Heart right ventricle (tissue), 16 donors: ENCODE measurements around the gene ABHD17A. TPM values are rescaled to one million over a fixed set of nuclear protein-coding genes. Genes with fewer than 3 reads are reported as not detected.

Experiments used
- ATAC-seq, 8 donors: fragments of 200-7000 bp; cut with Tn5 transposase; one replicate each; pipeline ENCODE4 v1.9.1; 2020; ENCODE audit warnings: mild to moderate bottlenecking in 8 of 8, moderate library complexity in 8 of 8, moderate number of reproducible peaks in 1 of 8
- DNase-seq, 2 donors: peaks; one replicate each; pipeline ENCODE4 v3.0.0-alpha.2; 2020
- H3K27ac ChIP-seq, 10 donors: fragments of 200-600 bp; sonication (generic) in 2 of 10; one replicate each; pipeline versions ENCODE4 v1.5.0 to v1.8.0; 2020 to 2022; ENCODE audit warnings: mild to moderate bottlenecking in 3 of 10
- H3K27me3 ChIP-seq, 7 donors: fragments of 200-600 bp; one replicate each; pipeline ENCODE4 v1.8.0; 2021 to 2022; ENCODE audit warnings: mild to moderate bottlenecking in 2 of 7
- H3K36me3 ChIP-seq, 9 donors: fragments of 200-600 bp; sonication (generic) in 1 of 9; one replicate each; pipeline versions ENCODE4 v1.5.0 to v1.8.0; 2020 to 2022; ENCODE audit warnings: mild to moderate bottlenecking in 2 of 9
- H3K4me1 ChIP-seq, 9 donors: fragments of 200-600 bp; sonication (generic) in 1 of 9; one replicate each; pipeline versions ENCODE4 v1.5.0 to v1.8.0; 2020 to 2022; ENCODE audit warnings: mild to moderate bottlenecking in 4 of 9
- H3K4me3 ChIP-seq, 10 donors: fragments of 200-600 bp; sonication (generic) in 2 of 10; one replicate each; pipeline versions ENCODE4 v1.5.0 to v1.8.0; 2020 to 2022; ENCODE audit warnings: mild to moderate bottlenecking in 7 of 10, moderate library complexity in 2 of 10
- H3K9me3 ChIP-seq, 11 donors: fragments of 200-600 bp in 10 of 11; sonication (generic) in 2 of 11; one replicate each; pipeline versions ENCODE4 v1.5.0 to v1.8.0; 2013 to 2022; ENCODE audit warnings: mild to moderate bottlenecking in 2 of 11, control low read depth in 1 of 11, moderate library complexity in 1 of 11
- WGBS, 2 donors: extraction: QIAGEN DNeasy Blood & Tissue Kit; methylation state at CpG; one replicate each; pipeline ENCODE4 v1.1.7; 2013; ENCODE audit warnings: inconsistent platforms in 1 of 2; 5-methylcytosine and 5-hydroxymethylcytosine counted together
- intact Hi-C, 10 donors: fragments of 100-400 bp; cut with DNase I; formaldehyde crosslinking; loops; one replicate each; pipeline versions ENCODE4 v1.11.1 to v1.14.2; 2022
- polyA plus RNA-seq, 2 donors: library from polyadenylated mRNA; stranded (reverse); fragments of 200-250 nt; gene quantifications; one replicate each; pipeline ENCODE4 v1.2.3, GENCODE V29; 2013
- total RNA-seq, 10 donors: library from RNA; stranded (reverse); fragmentation: NEBNext Ultra II Directional in 3 of 10; extraction: Animal tissue kit (Norgen Biotek cat#: 25700) in 3 of 10; gene quantifications; one replicate each; pipeline versions ENCODE4 v1.2.1 to v1.2.4, GENCODE V29; 2021 to 2023
- TF ChIP-seq, protein P1 (sequence below), 9 donors: fragments of 200-600 bp; sonication (generic) in 2 of 9; IDR thresholded peaks; one replicate each; pipeline versions ENCODE4 v1.5.0 to v1.8.0; 2021 to 2022; ENCODE audit warnings: antibody characterized with exemption in 9 of 9, mild to moderate bottlenecking in 5 of 9, moderate library complexity in 1 of 9
- donor health status: Arrhythmogenic right ventricular cardiomyopathy.
- donor health status: ischemic (EF 13 %, LVEDD 7.1; RV severe dilation, severe dysfunction).
- donor health status: healthy with polysubstance abuse.
- donor health status: DM: no; HTN: yes; CAD: no.
- donor health status: DM: no; HTN: no; CAD: no.
- donor health status: ischemic (EF 25% LVEDD 6.9; RV normal size, moderate dysfunction).
- donor health status: ischemic (EF 25% LVEDD 5.7; RV mildly dilated, moderate dysfunction).
- donor health status: healthy.
- donor health status: DM: yes; HTN: yes; CAD: no.
- donor health status: Ischemic cardiomyopathy.
- donor health status: ischemic (EF 35%, LVEDD 5.7; RV mildly dilated, moderate dysfunction).
- donor health status: nonischemic (EF 11% LVEDD 7.7; RV severe dilation, severe dysfunction).
- donor health status: DM: yes; HTN: yes; CAD: no.
- donor health status: PGD.
- donor health status: ischemic (EF 29% LVEDD 5.4; RV normal size, mild dysfunction).
- donor health status: nonischemic (EF 23%, LVEDD 6.1; RV moderate dilation, normal function).

The ABHD17A gene
- total and polyA plus RNA-seq, 12 donors, result 45.1 to 185 (median 57.7) TPM

DNA sequence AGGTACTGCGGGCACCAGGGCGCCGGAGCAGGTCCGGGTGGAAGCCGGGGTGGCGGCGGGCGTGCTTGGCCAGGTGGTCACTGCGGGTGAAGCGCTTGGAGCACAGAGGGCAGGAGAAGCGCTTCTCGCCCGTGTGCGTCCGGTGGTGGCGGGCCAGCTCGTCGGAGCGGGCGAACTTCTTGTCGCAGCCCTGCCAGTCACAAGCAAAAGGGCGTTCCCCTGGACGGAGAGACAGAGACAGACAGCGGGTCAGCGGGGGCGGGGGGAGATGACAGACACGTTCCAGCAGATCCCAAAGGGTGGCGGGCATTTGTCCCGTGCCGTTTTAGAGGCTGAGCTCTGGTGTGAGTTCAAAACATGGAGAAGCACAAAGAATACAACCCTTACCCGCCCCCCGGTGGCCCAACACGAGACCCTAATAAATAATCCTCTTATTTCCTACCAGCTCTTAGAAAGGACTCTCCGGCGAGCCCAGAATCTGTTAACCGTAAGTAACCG lies 30.7 kb downstream of the ABHD17A start:
- ATAC-seq (peak in 3 of 8 donors; percentile 2 to 21 (median 3)), DNase-seq (peak; percentile 62 to 64)
- no peaks in the 10 kb centered on the region for H3K27me3 ChIP-seq
- 63 to 66% methylated on average over 37 of the region's 37 CpGs for WGBS, 2 donors
- no peaks in the 10 kb centered on the region for H3K9me3 ChIP-seq
- peak overlapping the region in 8 of 10 donors; percentile 16 to 67 (median 58) for H3K4me3 ChIP-seq
- intact Hi-C loops, result no loop called here
- TF ChIP-seq, protein P1, sequence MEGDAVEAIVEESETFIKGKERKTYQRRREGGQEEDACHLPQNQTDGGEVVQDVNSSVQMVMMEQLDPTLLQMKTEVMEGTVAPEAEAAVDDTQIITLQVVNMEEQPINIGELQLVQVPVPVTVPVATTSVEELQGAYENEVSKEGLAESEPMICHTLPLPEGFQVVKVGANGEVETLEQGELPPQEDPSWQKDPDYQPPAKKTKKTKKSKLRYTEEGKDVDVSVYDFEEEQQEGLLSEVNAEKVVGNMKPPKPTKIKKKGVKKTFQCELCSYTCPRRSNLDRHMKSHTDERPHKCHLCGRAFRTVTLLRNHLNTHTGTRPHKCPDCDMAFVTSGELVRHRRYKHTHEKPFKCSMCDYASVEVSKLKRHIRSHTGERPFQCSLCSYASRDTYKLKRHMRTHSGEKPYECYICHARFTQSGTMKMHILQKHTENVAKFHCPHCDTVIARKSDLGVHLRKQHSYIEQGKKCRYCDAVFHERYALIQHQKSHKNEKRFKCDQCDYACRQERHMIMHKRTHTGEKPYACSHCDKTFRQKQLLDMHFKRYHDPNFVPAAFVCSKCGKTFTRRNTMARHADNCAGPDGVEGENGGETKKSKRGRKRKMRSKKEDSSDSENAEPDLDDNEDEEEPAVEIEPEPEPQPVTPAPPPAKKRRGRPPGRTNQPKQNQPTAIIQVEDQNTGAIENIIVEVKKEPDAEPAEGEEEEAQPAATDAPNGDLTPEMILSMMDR (IDR thresholded peaks at IDR 0.05), result no peak
- H3K4me1 ChIP-seq, result peaks cover 24 to 79% (median 62%) of the 10 kb centered on the region in 9 donors
- peaks cover 0 to 6% (median 0%) of the 10 kb centered on the region in 9 donors for H3K36me3 ChIP-seq
- peak overlapping the region; percentile 70 to 97 (median 92) for H3K27ac ChIP-seq

DNA sequence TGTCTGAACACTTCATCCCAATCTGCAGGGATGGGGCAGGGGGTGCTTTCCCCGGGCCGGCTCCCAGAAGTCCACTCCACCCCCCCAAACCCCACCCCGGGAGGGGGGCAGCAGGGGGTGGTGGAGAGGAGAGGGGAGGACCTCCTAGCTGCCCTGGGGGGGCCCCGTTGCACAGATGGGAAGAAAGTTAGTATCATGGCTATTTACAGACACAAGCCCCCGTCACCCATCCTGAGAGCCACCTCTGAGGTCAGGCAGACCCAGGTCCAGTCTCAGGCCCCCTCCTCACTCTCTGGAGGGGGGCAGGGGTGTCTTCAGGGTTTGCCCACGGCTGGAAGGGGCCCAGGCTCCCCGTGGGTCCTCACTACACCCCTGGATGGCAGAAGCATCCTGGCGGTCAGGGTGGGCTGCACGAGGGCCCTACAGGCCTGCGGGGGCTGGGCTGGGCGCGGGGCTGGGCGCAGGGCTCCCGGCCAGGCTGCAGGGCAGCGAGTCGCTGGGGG lies 31.2 kb downstream of the ABHD17A start:
- H3K36me3 ChIP-seq, result peaks cover 0 to 6% (median 0%) of the 10 kb centered on the region in 9 donors
- H3K9me3 ChIP-seq, result no peaks in the 10 kb centered on the region
- TF ChIP-seq, protein P1 (IDR thresholded peaks at IDR 0.05), result no peak
- H3K27me3 ChIP-seq, result no peaks in the 10 kb centered on the region
- intact Hi-C loops, result no loop called here
- WGBS, 2 donors, result 65 to 71% methylated on average over 16 of the region's 16 CpGs
- no peak for DNase-seq
- H3K4me1 ChIP-seq, result peaks cover 21 to 76% (median 57%) of the 10 kb centered on the region in 9 donors
- H3K4me3 ChIP-seq, result peak overlapping the region in 6 of 10 donors; percentile 14 to 67 (median 49)
- no peak for ATAC-seq
- peak overlapping the region in 9 of 10 donors; percentile 82 to 97 (median 94) for H3K27ac ChIP-seq

DNA sequence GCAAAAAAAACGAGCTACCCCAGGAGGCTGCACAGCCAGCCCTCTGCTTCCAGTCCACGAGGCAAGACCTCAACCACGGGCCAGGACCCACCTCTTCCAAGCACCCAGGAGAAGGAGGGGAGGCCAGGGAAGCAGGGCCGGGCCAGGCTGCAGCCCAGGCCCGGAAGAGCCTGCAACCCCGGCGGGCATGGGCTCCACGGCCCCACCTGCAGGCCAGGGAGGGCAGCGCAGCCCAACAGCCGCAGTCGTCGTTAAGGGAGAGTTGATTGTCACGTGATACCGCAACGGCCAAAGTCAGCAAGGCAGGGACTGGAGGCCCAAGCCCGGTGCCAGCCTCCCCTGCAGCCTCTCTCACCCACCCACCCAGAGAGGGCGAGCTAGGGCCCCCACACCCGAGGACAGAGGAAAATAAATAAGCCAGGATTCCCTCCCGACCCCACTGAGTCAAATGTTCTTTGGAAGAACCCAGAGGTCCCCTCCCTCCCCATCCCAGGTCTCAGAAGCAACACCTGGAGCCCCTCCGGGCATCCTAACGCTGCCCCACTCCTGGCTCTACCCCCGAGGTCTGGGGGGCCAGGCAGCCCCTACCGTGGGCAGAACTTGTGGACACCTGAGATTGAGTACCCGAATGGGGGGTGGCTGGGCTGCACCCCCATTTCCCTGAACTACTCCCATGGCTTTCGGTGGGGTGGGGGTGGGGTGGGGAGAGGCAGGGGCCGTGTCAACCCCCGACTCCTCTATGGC lies 31.8 kb downstream of the ABHD17A start:
- DNase-seq (peak; percentile 72 to 83), ATAC-seq (peak in 4 of 8 donors; percentile 4 to 13 (median 6))
- TF ChIP-seq, protein P1 (IDR thresholded peaks at IDR 0.05), result peak; percentile 72 to 95 (median 87)
- Histone ChIP-seq H3K36me3 (peaks cover 0 to 6% (median 0%) of the 10 kb centered on the region in 9 donors), H3K27ac (peak overlapping the region in 6 of 10 donors; percentile 25 to 96 (median 88)), H3K4me3 (no peak overlapping the region), H3K4me1 (peaks cover 21 to 74% (median 51%) of the 10 kb centered on the region in 9 donors), H3K9me3 (no peaks in the 10 kb centered on the region), H3K27me3 (no peaks in the 10 kb centered on the region)
- WGBS, 2 donors, result 39 to 40% methylated on average over 27 of the region's 27 CpGs
- intact Hi-C loops, result no loop called here

- 76% methylated on average over 9 of the region's 9 CpGs for WGBS, 2 donors
- Histone ChIP-seq H3K36me3 (peaks cover 0 to 6% (median 0%) of the 10 kb centered on the region in 9 donors), H3K4me1 (peaks cover 21 to 68% (median 44%) of the 10 kb centered on the region in 9 donors), H3K4me3 (no peak overlapping the region), H3K9me3 (no peaks in the 10 kb centered on the region), H3K27ac (peak overlapping the region in 1 of 10 donors; percentile 2), H3K27me3 (no peaks in the 10 kb centered on the region)
- DNase-seq, result no peak
- intact Hi-C loops, result no loop called here
- TF ChIP-seq, protein P1 (IDR thresholded peaks at IDR 0.05), result no peak
- no peak for ATAC-seq
These were observed 32.6 kb downstream of the ABHD17A start for GRCh38 chr19:1852581-1853128.
